ENCODE data around the gene PLB1.

Gene PLB1

GRCh38 chr2:28617502-28618184 is 121.8 kb downstream of the PLB1 start:
- no peak for DNase-seq

GRCh38 chr2:28618221-28619141 is 122.6 kb downstream of the PLB1 start:
- no peak for DNase-seq

GRCh38 chr2:28619213-28620196 is 123.6 kb downstream of the PLB1 start:
- DNase-seq: no peak

GRCh38 chr2:28620291-28620793 is 124.5 kb downstream of the PLB1 start:
- DNase-seq: no peak

- no peak for DNase-seq
These were observed 124.9 kb downstream of the PLB1 start for GRCh38 chr2:28620801-28621171.

- no peak for DNase-seq
These were observed 125.6 kb downstream of the PLB1 start for GRCh38 chr2:28621172-28622100.

GRCh38 chr2:28622101-28622499 is 126.2 kb downstream of the PLB1 start:
- no peak for DNase-seq

GRCh38 chr2:28623582-28624405 is 127.9 kb downstream of the PLB1 start:
- no peak for DNase-seq

- DNase-seq: no peak
These were observed 128.6 kb downstream of the PLB1 start for GRCh38 chr2:28624436-28624792.

- no peak for DNase-seq
These were observed 129.2 kb downstream of the PLB1 start for GRCh38 chr2:28624793-28625701.

GRCh38 chr2:28626376-28626775 is 130.5 kb downstream of the PLB1 start:
- no peak for DNase-seq

- no peak for DNase-seq
These were observed 131.1 kb downstream of the PLB1 start for GRCh38 chr2:28626891-28627421.

GRCh38 chr2:28627722-28628480 is 132.0 kb downstream of the PLB1 start:
- no peak for DNase-seq

- DNase-seq: no peak
These were observed 132.6 kb downstream of the PLB1 start for GRCh38 chr2:28628506-28628905.

GRCh38 chr2:28628987-28629386 is 133.1 kb downstream of the PLB1 start:
- no peak for DNase-seq

GRCh38 chr2:28629910-28630309 is 134.1 kb downstream of the PLB1 start:
- no peak for DNase-seq

GRCh38 chr2:28630341-28630740 is 134.5 kb downstream of the PLB1 start:
- DNase-seq: no peak

- no peak for DNase-seq
These were observed 135.8 kb downstream of the PLB1 start for GRCh38 chr2:28631514-28632206.

Data from NCI-H1694 treated with DMSO at 0.1 percent for 48 hours (cell line).